Fibroblast of pulmonary artery (primary cell): ENCODE data around the gene TWF2.
A peak's percentile ranks its signal among the peaks of the same experiment; 100 is the strongest.

Source experiments
- DNase-seq: peaks from one replicate; pipeline ENCODE4 v3.0.0-alpha.2; 2010; ENCODE audit warnings: low read depth
- H3K4me3 ChIP-seq: replicated peaks from 2 replicates; pipeline ENCODE4 v1.5.1; 2011; ENCODE audit warnings: low read depth, mild to moderate bottlenecking, control low read depth, low read length, moderate library complexity
- CTCF ChIP-seq: IDR thresholded peaks from 2 replicates; pipeline ENCODE4 v1.5.1; 2011; ENCODE audit warnings: mild to moderate bottlenecking, control low read depth, low read length, inconsistent platforms; ENCODE audit errors: missing control alignments

The TWF2 gene

DNA sequence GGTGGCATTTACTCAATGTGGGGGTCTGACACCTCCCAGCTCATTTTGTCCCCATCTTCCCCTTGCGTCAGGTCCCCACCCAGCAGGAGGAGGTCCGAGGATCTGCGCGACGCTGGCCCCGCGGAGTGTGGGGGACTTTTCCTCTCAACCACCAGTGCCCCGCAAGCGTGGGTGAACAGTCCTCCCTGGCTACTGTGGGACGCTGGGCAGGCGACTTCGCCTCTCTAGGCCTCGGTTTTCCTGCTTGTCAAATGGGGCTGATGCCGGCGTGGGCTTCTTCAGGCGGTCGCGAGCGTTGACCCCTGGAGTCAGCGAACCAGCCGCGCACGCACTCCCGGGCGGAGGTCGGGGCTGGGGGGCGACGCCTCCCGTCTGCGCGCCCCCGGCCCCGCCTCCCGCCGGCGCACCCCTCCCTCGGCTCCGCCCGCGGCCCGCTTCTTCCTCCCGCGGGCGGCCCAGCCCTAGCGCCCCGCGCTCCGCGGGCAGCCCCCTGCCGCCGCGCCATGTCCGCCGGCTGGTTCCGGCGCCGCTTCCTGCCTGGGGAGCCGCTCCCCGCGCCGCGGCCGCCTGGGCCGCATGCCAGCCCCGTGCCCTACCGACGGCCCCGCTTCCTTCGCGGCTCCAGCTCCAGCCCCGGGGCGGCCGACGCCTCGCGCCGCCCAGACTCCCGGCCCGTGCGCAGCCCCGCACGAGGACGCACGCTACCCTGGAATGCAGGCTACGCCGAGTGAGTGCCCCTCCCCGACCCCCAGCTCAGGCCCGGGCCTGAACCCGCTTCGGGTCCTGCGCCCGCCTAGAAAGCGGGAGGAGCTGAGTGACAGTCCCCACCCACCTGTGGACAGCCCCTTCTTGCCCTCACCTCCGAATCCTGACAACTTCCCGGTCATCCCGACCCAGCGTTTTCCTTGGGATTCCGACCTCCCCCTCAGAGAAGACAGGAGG, 6.6 kb upstream of the TWF2 start, which contains the start of gene PPM1M:
Gene PPM1M (plus strand): TSS at position 438 of the 942 bp plus-strand sequence. CDS start 66 bp downstream, at position 504.
- peak; percentile 43 for DNase-seq
- H3K4me3 ChIP-seq, result peak within 1 kb of the TSS; percentile 56

GRCh38 chr3:52243791-52244628, 5.1 kb upstream of the TWF2 start:
- peak; percentile 44 for DNase-seq
- TF ChIP-seq CTCF, result no peak
- no peak overlapping the region for H3K4me3 ChIP-seq

More for the DNA sequence above, 6.6 kb upstream of the TWF2 start, which contains the start of gene PPM1M:
- TF ChIP-seq CTCF, result no peak

GRCh38 chr3:52242039-52242438, 3.1 kb upstream of the TWF2 start:
- DNase-seq, result no peak
- no peak overlapping the region for H3K4me3 ChIP-seq
- no peak for TF ChIP-seq CTCF

DNA sequence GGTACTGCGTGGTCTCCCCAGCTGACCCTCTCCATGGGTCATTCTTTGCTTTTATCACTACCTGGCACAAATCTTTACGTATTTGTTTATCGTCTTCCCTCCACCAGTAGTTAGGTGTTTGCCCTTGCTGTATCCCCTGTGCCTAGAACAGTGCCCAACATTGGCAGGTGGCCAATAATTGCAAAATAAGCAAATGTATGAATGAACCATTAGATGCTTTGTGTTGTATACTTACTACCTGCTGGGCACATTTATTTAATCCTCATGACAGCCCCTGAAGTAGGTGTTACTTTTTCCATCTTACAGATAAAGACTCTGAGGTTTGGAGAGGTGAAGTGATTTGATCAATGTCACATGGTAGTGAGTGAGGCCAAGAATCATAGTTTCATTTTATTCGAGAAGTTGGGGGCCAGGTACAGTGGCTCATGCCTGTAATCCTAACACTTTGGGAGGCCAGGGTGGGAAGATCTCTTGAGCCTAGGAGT, 2.0 kb upstream of the TWF2 start:
- TF ChIP-seq CTCF, result no peak
- no peak for DNase-seq
- H3K4me3 ChIP-seq, result no peak overlapping the region

- peak; percentile 19 for TF ChIP-seq CTCF
- peak; percentile 93 for DNase-seq
- H3K4me3 ChIP-seq, result peak overlapping the region; percentile 87
Observed at GRCh38 chr3:52240059-52240885, 1.3 kb upstream of the TWF2 start.

DNA sequence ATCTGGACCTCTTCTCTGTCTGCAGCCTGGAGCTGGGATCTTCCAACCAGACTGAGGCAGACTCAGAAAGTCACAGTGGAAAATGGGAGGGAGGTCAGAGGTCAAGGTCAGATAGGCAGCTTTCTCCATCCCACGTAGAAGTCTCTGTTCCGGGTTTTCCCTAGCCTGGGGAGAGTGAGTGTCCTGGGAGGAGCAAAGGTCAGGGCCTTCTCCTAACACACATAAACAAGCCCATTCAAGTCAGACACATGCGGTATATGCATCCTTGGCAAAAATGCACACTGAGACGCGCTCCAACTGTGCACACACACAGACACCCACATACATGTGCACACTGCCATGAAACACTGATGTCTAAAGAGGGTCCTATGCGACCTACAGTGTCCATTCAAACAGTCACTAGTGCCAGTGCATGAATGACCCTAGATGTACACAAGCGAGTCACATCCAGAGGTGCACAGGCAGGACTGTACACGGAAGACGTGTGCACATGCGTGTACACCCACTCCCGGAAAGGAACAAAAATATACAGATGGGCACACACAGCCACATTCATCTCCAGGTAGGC, 681 bp downstream of the TWF2 start:
- TF ChIP-seq CTCF, result no peak
- DNase-seq, result no peak
- peak overlapping the region; percentile 87 for H3K4me3 ChIP-seq
